ENCODE measurements around the gene SSTR3.

SSTR3 gene

GRCh38 chr22:37218771-37219411 lies 6.6 kb upstream of the SSTR3 start:
- no peak overlapping the region for H3K4me3 ChIP-seq (ENCODE audit: low read depth, low read length)
- TF ChIP-seq CTCF (IDR thresholded peaks at IDR 0.05; ENCODE audit: low read depth, low read length) = no peak

GRCh38 chr22:37218399-37218770 lies 6.1 kb upstream of the SSTR3 start:
- no peak overlapping the region for H3K4me3 ChIP-seq (ENCODE audit: low read depth, low read length)
- TF ChIP-seq CTCF (IDR thresholded peaks at IDR 0.05; ENCODE audit: low read depth, low read length) = no peak

- TF ChIP-seq CTCF (IDR thresholded peaks at IDR 0.05; ENCODE audit: low read depth, low read length) = no peak
Observed at GRCh38 chr22:37215890-37216289, 3.6 kb upstream of the SSTR3 start.

GRCh38 chr22:37214731-37215030 lies 2.4 kb upstream of the SSTR3 start:
- TF ChIP-seq CTCF (IDR thresholded peaks at IDR 0.05; ENCODE audit: low read depth, low read length) = no peak

More at GRCh38 chr22:37215890-37216289, 3.6 kb upstream of the SSTR3 start:
- no peak overlapping the region for H3K4me3 ChIP-seq (ENCODE audit: low read depth, low read length)

GRCh38 chr22:37213941-37214730 lies 1.9 kb upstream of the SSTR3 start:
- no peak for TF ChIP-seq CTCF (IDR thresholded peaks at IDR 0.05; ENCODE audit: low read depth, low read length)
- no peak overlapping the region for H3K4me3 ChIP-seq (ENCODE audit: low read depth, low read length)

More at GRCh38 chr22:37214731-37215030, 2.4 kb upstream of the SSTR3 start:
- no peak overlapping the region for H3K4me3 ChIP-seq (ENCODE audit: low read depth, low read length)

- H3K4me3 ChIP-seq (ENCODE audit: low read depth, low read length) = no peak overlapping the region
- TF ChIP-seq CTCF (IDR thresholded peaks at IDR 0.05; ENCODE audit: low read depth, low read length) = no peak
Observed at GRCh38 chr22:37213218-37213855, 1.1 kb upstream of the SSTR3 start.

- no peak for TF ChIP-seq CTCF (IDR thresholded peaks at IDR 0.05; ENCODE audit: low read depth, low read length)
- H3K4me3 ChIP-seq (ENCODE audit: low read depth, low read length) = no peak overlapping the region
Observed at GRCh38 chr22:37211866-37212173, 457 bp downstream of the SSTR3 start.
